Heart left ventricle (tissue), 16 donors: Measurements from ENCODE around the gene ATRX. TPM values are rescaled to one million over a fixed set of nuclear protein-coding genes. Genes with fewer than 3 reads are reported as not detected.

ENCODE experiments used
- ATAC-seq, 4 donors: fragments of 200-7000 bp; cut with Tn5 transposase; one replicate each; pipeline ENCODE4 v1.9.1; 2020 to 2022; ENCODE audit warnings: moderate library complexity in 4 of 4, mild to moderate bottlenecking in 3 of 4, moderate number of reproducible peaks in 1 of 4
- DNase-seq, 5 donors: peaks; one replicate each; pipeline ENCODE4 v3.0.0-alpha.2; 2020
- H3K27ac ChIP-seq, 12 donors: fragments of 200-600 bp; sonication (generic) in 4 of 12; one replicate each; pipeline versions ENCODE4 v1.5.0 to v1.8.0; 2016 to 2022; ENCODE audit warnings: mild to moderate bottlenecking in 2 of 12
- H3K27me3 ChIP-seq, 9 donors: fragments of 200-600 bp; sonication (generic) in 2 of 9; one replicate each; pipeline versions ENCODE4 v1.5.1 to v1.8.0; 2016 to 2022; ENCODE audit warnings: mild to moderate bottlenecking in 3 of 9
- H3K36me3 ChIP-seq, 9 donors: fragments of 200-600 bp; sonication (generic) in 2 of 9; one replicate each; pipeline versions ENCODE4 v1.5.0 to v1.8.0; 2018 to 2022; ENCODE audit warnings: mild to moderate bottlenecking in 2 of 9
- H3K4me1 ChIP-seq, 12 donors: fragments of 200-600 bp; sonication (generic) in 4 of 12; one replicate each; pipeline versions ENCODE4 v1.5.0 to v1.8.0; 2016 to 2022; ENCODE audit warnings: mild to moderate bottlenecking in 3 of 12
- H3K4me3 ChIP-seq, 12 donors: fragments of 200-600 bp; sonication (generic) in 4 of 12; one replicate each; pipeline versions ENCODE4 v1.5.0 to v1.8.0; 2017 to 2022; ENCODE audit warnings: mild to moderate bottlenecking in 9 of 12, moderate library complexity in 4 of 12
- H3K9me3 ChIP-seq, 12 donors: fragments of 200-600 bp; sonication (generic) in 4 of 12; one replicate each; pipeline versions ENCODE4 v1.5.0 to v1.8.0; 2016 to 2022; ENCODE audit warnings: mild to moderate bottlenecking in 1 of 12
- POLR2A ChIP-seq, 2 donors: fragments of 450-650 bp; IDR thresholded peaks; one replicate each; pipeline ENCODE4 v1.6.1; 2017; ENCODE audit warnings: antibody characterized with exemption in 2 of 2, mild to moderate bottlenecking in 2 of 2, moderate library complexity in 2 of 2
- WGBS, 4 donors: extraction: QIAGEN DNeasy Blood & Tissue Kit in 2 of 4; methylation state at CpG; one replicate each; pipeline versions ENCODE4 v1.1.5 to v1.1.7; 2013 to 2018; 5-methylcytosine and 5-hydroxymethylcytosine counted together
- intact Hi-C, 10 donors: fragments of 100-400 bp; cut with DNase I; formaldehyde crosslinking; loops; one replicate each; pipeline versions ENCODE4 v1.11.1 to v1.14.2; 2022
- polyA plus RNA-seq, 2 donors: library from polyadenylated mRNA; stranded (reverse); fragments of 200-250 nt; gene quantifications; one replicate each; pipeline ENCODE4 v1.2.3, GENCODE V29; 2013
- total RNA-seq, 9 donors: library from RNA; depleted of rRNA in 2 of 9; stranded (reverse); fragments of >200 nt in 2 of 9; fragmentation: NEBNext Ultra II Directional in 3 of 9; extraction: Animal tissue kit (Norgen Biotek cat#: 25700) in 3 of 9; gene quantifications; one replicate each; pipeline versions ENCODE4 v1.1.0 to v1.2.4, GENCODE V29; 2016 to 2023
- TF ChIP-seq, protein P1 (sequence below), 12 donors: fragments of 200-600 bp; sonication (generic) in 4 of 12; IDR thresholded peaks; one replicate each; pipeline versions ENCODE4 v1.5.0 to v1.8.0; 2018 to 2022; ENCODE audit warnings: antibody characterized with exemption in 12 of 12, mild to moderate bottlenecking in 5 of 12
- donor health status: ischemic (EF 13 %, LVEDD 7.1; RV severe dilation, severe dysfunction).
- donor health status: healthy with polysubstance abuse.
- donor health status: DM: no; HTN: yes; CAD: no.
- donor health status: DM: no; HTN: no; CAD: no.
- donor health status: ischemic (EF 25% LVEDD 6.9; RV normal size, moderate dysfunction).
- donor health status: ischemic (EF 25% LVEDD 5.7; RV mildly dilated, moderate dysfunction).
- donor health status: healthy.
- donor health status: DM: yes; HTN: yes; CAD: no.
- donor health status: ischemic (EF 35%, LVEDD 5.7; RV mildly dilated, moderate dysfunction).
- donor health status: nonischemic (EF 11% LVEDD 7.7; RV severe dilation, severe dysfunction).
- donor health status: DM: yes; HTN: yes; CAD: no.
- donor health status: PGD.
- donor health status: ischemic (EF 29% LVEDD 5.4; RV normal size, mild dysfunction).
- donor health status: nonischemic (EF 23%, LVEDD 6.1; RV moderate dilation, normal function).

The ATRX gene
- total and polyA plus RNA-seq, 11 donors, result 24.6 to 102 (median 83.8) TPM

GRCh38 chrX:77668391-77669237, 117.4 kb downstream of the ATRX start:
- no peak for TF ChIP-seq POLR2A (IDR thresholded peaks at IDR 0.05)
- intact Hi-C loops, result no loop called here
- H3K4me3 ChIP-seq, result no peak overlapping the region

DNA sequence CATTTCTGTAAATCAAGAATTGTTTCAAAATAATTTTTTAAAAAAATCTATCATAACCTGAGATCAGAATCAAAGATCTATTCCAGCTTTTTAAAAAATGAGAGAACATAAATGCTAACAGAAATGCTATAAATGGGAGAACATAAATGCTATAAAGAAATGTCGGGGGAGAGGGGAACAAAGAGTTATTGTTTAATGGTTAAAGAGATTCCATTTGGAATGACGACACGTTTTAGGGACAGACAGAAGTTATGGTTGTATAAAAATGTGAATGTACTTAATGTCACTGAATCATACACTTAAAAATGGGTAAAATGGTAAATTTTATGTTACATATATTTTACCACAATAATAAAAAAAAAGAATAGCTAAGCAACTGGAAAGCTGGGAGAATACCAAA, 127.1 kb downstream of the ATRX start:
- H3K4me1 ChIP-seq, result peaks cover 0 to 3% (median 0%) of the 10 kb centered on the region in 12 donors
- DNase-seq (no peak), ATAC-seq (no peak)
- TF ChIP-seq, protein P1, sequence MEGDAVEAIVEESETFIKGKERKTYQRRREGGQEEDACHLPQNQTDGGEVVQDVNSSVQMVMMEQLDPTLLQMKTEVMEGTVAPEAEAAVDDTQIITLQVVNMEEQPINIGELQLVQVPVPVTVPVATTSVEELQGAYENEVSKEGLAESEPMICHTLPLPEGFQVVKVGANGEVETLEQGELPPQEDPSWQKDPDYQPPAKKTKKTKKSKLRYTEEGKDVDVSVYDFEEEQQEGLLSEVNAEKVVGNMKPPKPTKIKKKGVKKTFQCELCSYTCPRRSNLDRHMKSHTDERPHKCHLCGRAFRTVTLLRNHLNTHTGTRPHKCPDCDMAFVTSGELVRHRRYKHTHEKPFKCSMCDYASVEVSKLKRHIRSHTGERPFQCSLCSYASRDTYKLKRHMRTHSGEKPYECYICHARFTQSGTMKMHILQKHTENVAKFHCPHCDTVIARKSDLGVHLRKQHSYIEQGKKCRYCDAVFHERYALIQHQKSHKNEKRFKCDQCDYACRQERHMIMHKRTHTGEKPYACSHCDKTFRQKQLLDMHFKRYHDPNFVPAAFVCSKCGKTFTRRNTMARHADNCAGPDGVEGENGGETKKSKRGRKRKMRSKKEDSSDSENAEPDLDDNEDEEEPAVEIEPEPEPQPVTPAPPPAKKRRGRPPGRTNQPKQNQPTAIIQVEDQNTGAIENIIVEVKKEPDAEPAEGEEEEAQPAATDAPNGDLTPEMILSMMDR (IDR thresholded peaks at IDR 0.05), result no peak
- no peak for TF ChIP-seq POLR2A (IDR thresholded peaks at IDR 0.05)
- no peaks in the 10 kb centered on the region for H3K9me3 ChIP-seq
- peaks cover 0 to 69% (median 21%) of the 10 kb centered on the region in 9 donors for H3K36me3 ChIP-seq
- intact Hi-C loops, result no loop called here
- WGBS, 4 donors, result 66 to 91% (median 77%) methylated on average over 3 of the region's 3 CpGs
- no peaks in the 10 kb centered on the region for H3K27me3 ChIP-seq
- H3K4me3 ChIP-seq, result no peak overlapping the region
- H3K27ac ChIP-seq, result no peak overlapping the region

More at GRCh38 chrX:77668391-77669237, 117.4 kb downstream of the ATRX start:
- Histone ChIP-seq H3K27ac (peak overlapping the region in 7 of 12 donors; percentile 7 to 49 (median 25)), H3K27me3 (no peaks in the 10 kb centered on the region), H3K4me1 (peaks cover 0 to 11% (median 0%) of the 10 kb centered on the region in 12 donors), H3K9me3 (no peaks in the 10 kb centered on the region), H3K36me3 (peaks cover 0 to 18% (median 0%) of the 10 kb centered on the region in 9 donors)
- DNase-seq (no peak), ATAC-seq (peak in 3 of 4 donors; percentile 45 to 65 (median 63))
- whole genome bisulfite sequencing, 4 donors, result 61 to 72% (median 69%) methylated on average over 10 of the region's 10 CpGs

DNA sequence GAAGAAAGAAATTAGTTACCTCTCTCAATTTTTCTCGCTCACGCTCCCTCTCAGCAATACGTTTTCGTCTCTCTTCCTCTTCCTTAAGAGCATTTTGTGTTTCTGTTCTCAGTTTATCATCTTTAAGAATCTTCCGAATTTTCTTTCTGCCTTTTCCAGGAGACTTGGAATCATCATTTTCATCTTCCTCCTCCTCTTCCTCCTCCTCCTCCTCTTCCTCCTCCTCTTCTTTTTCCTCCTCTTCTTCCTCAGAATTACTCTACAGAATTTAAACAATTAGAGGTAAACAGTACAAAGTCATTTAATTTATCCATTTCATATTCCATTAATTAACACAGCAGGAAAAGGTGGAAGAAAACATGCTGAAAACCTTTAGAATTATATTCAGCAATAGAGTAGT, 133.9 kb downstream of the ATRX start:
- WGBS, 4 donors, result 89 to 99% (median 94%) methylated on average over 5 of the region's 5 CpGs
- TF ChIP-seq POLR2A (IDR thresholded peaks at IDR 0.05), result no peak
- TF ChIP-seq, protein P1 (IDR thresholded peaks at IDR 0.05), result no peak
- DNase-seq, result no peak
- Histone ChIP-seq H3K27ac (no peak overlapping the region), H3K9me3 (no peaks in the 10 kb centered on the region), H3K4me3 (no peak overlapping the region), H3K27me3 (no peaks in the 10 kb centered on the region), H3K36me3 (peaks cover 0 to 83% (median 28%) of the 10 kb centered on the region in 9 donors), H3K4me1 (peaks cover 0 to 3% (median 0%) of the 10 kb centered on the region in 12 donors)
- intact Hi-C loops, result no loop called here
- ATAC-seq, result no peak

DNA sequence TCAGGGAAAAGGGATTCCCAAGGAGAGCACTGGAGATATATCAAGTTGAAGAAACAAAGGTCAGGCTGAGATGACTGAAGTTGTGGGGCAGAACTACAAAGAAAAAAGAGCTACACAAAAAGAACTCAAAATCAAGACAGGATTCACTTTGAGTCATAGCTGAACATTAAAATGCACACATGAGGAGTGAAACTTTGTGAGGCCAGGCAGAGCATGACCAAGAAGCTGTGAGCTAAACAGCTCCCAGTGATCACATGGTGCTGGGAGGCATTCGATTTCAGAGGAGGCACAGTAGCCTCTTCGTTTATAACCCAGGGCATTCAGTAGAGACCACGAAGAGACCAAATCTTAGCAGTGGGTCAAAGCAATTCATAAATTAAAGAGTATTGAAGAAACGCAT, 145.3 kb downstream of the ATRX start:
- ATAC-seq (no peak), DNase-seq (no peak)
- H3K4me1 ChIP-seq, result peaks cover 0 to 3% (median 0%) of the 10 kb centered on the region in 12 donors
- 80 to 98% (median 89%) methylated on average over 4 of the region's 4 CpGs for WGBS, 4 donors
- H3K27ac ChIP-seq, result no peak overlapping the region
- peaks cover 0 to 8% (median 0%) of the 10 kb centered on the region in 12 donors for H3K9me3 ChIP-seq
- TF ChIP-seq POLR2A (IDR thresholded peaks at IDR 0.05), result no peak
- TF ChIP-seq, protein P1 (IDR thresholded peaks at IDR 0.05), result no peak
- no peaks in the 10 kb centered on the region for H3K27me3 ChIP-seq
- intact Hi-C loops, result no loop called here
- no peak overlapping the region for H3K4me3 ChIP-seq
- peaks cover 0 to 29% (median 3%) of the 10 kb centered on the region in 9 donors for H3K36me3 ChIP-seq
